Measurements from ENCODE around the gene HABP4.
"Not testable (repeated sequence)": the region's sequence is repeated elsewhere in the genome, so short reads cannot be mapped to it uniquely, and the experiment has no call there.

Gene HABP4

DNA sequence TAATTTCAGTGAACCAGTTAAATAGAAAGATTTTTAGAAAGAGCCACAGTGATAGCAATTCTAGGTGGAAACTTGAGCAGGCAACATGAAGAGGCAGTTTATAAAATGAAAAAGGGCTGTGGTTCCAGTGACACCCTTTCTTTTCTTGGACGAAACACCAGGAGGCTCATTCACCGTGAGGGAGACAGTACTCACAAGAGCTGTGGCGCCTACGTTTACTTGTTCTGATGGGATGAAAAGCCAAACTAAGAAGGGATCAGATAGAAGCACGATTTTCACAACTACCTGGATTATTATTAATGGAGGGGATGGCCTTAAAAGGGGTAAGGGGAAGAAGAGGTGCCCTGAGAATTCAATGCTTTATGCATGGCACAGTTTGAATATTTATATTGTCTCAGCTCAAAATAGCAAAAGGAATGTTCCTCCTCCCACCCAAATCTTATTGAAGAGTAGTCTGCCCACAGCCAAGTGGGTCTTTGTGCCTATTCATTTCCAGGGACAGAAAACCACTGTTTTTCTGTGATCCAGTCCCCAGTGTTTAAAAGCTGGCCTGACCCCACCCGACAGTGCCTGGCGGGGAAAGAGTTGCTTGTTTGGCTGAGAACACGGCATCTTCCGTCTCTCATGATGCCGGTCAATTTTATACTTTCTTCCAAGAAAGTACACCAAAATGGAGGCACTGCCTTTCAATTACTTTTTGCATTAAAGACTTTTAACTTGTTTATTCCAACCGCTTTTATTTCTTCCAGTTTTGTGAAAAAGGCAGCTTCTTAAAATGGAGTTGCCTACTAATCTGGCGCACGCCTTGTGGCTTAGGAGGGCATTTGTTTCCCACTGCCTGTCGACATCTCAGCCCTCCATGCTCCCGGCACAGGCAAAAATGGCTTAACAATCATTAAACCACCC, 51.9 kb downstream of the HABP4 start:
- DNase-seq: no peak

DNA sequence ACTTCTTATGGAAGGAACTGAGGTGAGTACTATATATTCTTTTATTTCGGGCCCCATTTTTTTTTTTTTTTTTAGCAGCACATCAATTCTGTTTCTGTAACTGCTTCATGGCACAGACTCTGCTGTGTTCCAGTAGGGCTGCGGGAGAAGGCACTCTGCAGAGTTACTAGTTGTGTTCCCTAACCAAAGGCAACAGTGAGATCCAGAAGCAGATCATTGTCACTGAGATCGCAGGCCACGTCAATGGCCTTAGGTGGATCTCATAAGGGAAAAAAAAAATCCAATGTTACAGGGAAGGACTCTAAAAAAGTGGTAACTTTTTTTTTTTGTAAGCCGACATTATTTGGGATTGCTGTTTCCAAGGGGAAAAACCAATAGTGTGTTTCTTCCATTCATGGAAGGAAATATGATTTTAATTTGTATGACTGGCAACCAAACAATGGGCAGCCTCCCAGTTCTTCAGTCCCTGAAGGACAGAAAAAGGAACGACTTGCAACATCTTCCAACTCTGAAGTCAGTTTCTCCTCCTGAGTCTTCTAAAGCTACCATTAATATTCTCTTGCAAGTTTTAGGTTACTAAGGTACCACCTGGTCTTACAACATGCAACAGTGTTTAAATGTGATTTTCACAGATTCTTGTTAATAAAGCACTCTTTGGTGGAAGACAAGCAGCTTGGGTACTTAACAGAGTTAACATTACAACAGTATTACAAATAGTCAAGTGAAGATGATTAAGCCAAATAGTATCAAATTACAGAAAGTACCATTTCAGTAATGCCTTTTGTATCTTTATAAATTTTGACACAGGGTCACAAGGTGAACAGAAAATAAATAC, 52.8 kb downstream of the HABP4 start:
- DNase-seq: no peak

DNA sequence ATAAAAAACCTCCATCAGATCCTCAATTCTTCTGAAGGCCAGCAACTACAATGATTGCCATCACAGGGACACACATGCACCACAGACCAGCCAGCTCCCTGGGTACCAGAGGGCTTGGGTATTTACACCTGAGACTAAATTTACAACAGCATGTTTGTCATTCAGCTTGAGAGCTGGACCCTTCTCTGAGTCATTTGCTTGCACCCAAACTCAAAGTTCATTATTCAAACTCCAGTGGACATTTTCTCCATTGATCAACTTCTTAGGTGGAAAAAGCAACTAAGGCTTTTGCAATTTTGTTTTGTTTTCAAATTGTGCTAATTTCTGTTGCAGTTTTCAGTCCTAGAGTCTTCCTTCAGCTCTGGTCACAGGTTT, 53.4 kb downstream of the HABP4 start:
- not testable (repeated sequence) for DNase-seq

DNA sequence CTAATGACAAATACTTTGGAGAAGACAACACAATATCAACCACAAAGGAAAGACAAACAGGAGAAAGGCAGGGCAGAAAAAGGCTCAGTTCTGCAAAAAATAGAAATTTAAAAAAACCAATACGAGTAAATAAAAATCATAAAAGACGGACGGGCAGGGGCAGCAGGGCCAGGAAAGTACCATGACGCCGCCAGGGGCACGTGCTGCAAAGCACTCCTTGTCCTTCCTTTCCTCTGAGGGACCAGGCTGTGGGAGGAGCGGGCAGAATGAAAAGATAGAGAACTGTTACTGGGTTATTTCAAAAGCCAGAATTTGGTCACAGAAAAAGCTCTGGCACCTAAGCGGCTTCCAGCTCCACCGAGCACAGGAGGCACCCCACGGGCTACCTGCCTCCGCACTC, 53.9 kb downstream of the HABP4 start:
- no peak for DNase-seq

DNA sequence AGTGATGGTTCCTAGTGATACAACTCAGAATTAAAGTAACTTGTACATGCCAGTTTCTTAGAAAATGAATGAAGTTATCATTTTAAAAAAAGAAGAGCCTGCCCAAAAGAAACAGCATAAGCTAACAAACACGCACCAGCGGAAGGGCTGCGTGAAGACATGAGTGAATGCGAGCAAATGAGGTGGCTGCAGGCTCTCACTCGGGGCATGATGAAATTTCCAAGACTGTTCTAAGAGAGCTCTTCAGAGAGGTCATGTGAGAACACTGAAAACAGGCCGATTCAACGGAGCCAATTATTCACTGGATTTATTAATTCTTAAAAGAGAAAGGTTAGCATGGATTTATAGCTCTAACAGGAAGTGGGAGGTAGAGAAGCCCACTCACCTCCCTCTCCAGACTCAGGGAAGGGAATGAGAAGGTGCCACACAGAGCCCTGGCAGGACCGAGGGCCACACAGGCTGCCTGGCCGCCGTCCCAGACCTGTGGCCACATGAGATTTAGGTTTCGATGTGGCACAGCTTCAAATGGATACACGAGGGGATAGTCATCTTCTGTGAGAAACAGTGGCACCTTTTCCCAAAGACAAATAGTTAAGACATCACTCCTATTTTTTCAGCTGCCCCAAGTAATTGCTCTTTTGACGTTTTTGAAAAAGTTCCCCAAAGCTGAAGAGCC, 55.5 kb downstream of the HABP4 start:
- no peak for DNase-seq

DNA sequence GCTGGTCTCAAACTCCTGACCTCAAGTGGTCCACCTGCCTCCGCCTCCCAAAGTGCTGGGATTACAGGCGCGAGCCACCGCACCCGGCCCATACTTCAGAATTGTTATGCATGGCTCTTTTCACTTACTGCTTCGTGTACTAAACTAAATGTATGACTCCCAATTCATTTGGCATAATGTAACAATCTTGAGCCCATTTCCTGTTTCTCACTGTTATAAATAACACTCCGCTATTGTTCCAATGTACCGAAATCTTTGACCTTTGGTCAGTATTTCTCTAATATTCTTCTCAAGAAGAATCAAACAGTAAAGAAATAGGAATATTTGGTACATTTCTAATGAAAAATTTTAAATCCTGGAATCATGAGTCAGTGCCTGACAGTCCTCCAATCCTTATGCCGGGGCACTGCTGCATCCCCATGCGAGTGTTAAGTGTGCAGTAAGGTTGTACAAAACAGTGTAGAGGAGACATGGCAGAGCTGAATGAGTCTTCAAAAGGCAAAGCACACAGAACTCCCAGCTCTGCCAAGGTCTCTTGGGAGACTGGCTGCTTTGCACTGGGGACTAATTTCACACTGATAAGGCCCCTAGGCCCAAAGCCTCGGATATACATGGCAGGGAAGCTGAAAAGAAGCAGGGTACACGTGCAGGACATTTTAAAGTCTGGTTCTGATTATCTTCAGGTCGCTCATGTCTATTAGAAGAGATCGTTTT, 58.4 kb downstream of the HABP4 start:
- DNase-seq: no peak

DNA sequence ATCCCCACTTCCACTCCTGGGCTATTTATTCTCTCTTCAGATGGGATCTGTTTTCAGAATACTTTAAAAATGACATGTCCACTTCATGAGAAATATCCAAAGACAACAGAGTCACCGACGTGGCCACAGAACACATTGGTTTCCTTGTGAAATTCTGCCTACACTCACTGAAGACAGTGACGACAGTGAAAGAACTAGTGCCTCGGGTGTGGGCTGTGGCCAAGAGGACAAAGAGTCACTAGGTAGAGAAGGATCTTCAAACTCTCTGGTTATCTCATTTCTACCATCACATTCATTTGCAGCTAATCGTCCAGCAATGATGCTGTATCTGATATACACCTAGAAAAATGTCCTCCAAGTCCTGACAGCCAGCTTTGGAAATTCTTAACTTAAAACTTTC, 59.1 kb downstream of the HABP4 start:
- no peak for DNase-seq

DNA sequence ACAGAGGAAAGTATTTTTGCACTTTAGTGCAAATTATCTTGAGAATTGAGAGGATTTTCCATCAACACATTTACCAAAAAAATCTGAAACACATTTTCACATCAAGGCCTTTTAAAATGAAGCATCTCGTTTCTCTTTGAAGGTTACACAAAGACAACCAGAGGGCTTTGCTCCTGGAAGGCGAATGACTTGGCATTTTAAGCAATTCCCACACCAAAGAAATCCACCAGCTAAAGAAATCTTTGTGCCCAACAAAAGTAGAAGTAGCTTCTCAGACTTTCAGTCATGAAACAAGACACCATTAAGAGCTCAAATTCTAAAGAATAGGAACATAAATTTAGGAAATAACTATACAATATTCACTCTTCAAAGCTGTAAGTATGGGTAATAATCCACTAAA, 59.9 kb downstream of the HABP4 start:
- DNase-seq: no peak

DNA sequence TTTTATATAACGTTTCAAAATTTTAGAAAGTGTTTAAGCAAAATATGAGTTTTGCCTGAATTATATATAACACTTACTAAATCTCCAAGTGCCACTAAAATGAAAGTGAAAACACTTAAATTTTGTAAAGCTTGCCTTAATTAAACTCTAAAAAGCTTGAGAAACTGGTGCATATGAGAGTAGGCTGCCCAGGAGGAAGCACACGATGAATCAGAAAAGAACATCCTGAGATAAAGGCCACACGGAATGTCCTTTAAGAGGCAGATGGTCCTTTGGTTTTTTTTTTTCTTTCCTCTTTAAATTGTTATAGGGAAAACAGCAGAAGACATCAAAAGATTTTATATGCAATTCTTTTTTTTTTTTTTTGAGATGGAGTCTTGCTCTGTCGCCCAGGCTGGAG, 60.3 kb downstream of the HABP4 start:
- DNase-seq: no peak

DNA sequence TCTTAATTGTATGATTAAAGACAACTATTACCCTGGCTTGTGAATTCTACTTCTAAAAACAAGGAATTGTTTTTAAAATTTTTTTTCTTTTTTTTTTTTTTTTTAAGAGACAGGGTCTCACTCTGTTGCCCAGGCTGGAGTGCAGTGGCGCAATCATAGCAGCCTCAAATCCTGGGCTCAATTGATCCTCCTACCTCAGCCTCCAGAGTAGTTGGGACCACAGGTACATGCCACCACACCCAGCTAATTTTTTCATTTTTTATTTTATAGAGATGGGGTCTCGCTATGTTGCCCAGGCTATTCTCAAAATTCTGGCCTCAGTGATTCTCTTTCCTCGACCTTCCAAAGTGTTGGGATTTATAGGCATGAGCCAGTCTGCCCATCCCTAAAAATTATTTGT, 62.3 kb downstream of the HABP4 start:
- DNase-seq: no peak

DNA sequence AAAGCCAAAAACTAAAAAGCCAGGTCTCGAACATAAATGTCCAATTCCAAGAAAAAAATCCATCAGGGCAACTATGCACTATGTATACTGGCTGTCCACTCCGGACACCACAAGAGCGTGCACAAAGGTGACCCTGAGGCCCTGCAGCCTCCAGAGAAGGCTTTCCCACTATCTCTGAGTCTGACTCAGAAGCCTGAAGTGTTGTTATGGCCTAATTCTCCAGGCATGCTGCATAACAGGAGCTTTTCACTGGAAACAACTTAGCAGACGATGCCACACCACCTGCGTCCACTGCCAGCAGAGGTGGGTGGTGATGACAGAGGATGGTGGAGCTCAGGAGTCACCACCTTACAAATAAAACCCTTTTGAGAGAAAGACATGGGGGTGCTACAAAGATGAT, 63.7 kb downstream of the HABP4 start:
- DNase-seq: no peak

DNA sequence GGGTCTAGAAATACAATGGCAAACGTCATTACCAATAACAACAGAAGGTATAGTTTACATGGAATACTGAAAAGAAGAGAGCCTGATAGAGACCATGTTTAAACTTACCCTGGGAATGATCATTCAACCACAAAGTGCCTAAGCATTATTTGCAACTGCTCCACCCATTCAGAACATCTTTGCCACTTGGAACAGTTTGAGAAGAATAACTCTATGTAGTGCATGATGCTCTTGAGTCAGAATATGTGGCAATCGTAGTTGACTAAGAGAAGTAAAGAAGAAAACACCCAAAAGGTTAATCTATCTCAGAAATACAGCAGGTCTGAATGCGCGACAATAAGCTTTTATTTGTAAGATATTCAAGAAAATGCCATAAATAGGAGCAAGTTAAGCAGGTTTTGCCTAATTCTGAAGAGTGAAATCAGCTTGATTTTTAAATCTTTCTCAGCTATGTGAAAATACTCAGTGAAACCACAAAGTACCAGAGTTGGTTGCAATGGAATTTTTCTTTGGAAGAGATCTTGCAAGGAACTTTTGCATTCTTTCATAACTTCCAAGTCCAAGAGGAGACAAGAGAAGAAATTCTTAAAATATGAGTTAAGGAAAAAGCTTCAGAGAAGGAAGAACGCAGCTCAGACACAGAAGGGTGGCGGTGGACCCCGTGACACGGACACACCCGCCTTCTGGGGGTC, 64.3 kb downstream of the HABP4 start:
- DNase-seq: no peak

DNA sequence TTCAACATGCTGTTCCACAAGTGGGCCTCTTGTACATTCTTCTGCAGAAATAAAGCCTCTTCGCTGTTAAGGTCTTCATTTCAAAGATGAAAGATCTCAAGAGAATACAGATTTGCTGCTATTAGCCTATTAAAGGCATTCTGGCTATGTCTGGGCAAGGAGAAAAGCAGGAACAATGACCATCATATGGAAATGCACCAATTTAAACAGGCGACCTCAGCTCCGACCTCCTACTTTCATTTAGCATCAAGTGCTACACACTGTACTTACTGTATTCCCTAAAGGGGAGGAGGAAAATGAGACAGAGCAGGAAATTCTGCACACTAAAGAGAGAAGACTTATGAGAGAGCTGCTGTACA, 64.8 kb downstream of the HABP4 start:
- DNase-seq: no peak

DNA sequence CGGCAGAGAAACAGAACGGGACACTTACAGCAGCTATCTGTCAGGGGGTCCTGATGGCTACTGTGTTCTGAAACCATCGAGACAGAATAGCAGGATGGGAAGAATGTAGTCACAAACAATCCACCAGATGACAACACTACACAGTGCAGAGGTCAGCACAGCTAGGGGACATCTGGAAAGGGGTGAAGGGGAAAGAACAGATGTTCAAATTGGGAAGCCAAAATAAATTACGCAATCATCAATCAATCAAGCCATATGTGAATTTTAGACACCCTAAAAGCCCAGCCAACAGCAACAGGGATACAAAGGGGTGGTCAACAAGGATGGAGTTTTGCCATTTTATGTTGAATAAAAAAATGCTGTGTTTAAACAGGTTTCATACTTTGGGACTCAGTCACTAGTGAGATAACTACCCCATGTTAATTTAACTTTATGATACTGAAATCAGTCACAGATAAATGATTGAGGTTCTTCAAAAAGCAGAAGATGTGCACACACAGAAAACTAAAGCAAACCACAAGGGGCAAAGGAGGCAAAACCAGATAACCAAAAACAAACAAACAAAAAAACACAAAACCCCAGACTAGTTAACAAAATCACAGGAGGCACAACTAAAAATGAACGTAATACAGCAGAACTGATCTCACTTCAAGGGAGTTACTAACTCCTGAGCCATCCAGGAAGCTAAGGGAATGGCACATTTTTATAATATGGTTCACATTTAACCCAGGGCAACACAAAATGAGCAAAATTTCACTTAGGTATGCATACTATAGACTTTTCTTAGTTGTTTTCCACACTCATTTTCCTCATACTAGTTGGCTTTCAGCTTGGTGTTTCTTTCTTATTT, 65.9 kb downstream of the HABP4 start:
- peak; percentile 1 for DNase-seq

DNA sequence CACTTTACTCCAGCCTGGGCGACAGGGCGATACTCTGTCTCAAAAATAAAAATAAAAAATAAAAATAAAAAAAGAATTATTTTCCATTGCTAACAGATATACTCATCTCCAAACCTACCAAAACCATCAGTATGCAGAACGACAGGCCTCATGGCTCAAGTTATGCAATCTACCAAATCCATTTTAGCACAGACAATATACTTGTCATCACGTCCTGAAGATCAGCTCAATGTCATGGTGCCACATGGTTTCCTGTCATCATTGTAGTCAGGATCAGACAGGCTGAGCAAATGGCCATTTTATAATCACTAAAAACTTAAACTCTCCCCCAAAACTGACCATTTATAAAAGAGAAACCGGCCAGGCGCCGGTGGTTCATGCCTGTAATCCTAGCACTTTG, 69.1 kb downstream of the HABP4 start:
- DNase-seq: no peak

DNA sequence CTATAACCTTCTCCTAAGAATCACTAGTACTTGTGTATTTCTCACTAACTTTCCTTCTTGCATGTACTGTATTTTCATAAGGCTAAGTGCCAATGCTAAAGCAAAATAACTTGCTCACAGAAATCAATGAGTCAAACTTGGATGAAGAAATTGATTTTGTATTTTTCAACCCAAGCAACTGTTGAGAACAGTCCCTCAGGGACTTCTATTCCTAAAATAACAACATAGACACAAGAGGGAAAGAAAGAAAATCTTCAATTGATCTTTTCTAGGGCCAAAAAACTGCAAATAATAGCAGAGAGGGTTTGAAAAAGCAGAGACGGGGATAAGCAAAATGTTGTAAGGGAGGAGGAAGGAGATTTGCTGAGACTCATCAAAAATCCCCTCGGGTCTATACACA, 69.8 kb downstream of the HABP4 start:
- DNase-seq: no peak

DNA sequence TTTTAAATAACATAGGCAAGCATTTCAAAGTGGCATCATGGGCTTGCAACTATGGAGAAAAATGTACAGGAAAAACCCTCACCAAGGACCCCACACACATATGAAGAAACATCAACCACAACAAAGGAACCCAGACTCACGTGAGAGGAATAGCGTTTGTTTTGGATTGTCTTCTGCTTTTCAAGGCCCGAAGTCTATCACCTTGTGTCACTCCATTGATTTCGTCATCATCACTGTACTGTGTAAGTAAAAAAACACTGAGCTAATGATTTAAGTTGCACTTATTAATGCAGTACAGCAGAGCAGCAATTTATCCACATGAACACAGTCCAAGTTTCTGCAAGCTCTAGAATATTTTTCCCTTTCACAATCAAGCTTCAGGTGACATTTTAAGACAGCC, 72.4 kb downstream of the HABP4 start:
- DNase-seq: no peak

DNA sequence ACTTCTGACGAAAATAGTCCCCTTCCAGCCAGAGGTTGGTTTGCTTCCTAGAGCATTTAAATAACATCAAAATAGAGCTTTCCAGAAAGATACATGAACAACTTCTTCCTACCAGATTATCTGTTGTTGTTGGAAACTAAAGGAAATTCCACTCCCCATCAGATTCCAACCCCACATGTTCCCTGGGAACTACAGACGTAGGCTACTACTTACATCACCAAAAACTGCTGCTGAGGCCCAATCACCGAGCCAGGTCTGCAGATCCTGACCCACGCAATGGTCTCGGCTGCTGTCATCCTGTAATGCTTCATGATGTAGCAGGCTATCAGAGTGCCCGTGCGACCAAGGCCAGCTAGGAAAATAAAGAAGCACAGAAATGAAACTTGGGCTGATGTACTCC, 73.4 kb downstream of the HABP4 start:
- no peak for DNase-seq

DNA sequence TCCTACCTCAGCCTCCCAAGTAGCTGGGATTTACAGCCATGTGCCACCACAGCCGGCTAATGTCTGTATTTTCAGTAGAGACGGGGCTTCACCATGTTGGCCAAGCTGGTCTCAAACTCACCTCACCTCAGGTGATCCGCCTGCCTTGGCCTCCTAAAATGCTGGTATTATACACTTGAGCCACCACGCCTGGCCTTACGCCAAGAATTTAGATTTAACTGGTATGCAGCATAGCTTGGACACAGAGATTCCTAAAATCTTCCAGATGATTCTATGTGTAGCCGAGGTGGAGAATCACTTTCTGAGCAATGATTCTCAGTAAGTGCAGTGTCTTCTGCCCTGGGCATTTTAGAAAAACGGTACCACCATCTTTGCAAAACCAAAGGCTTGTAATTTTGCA, 74.1 kb downstream of the HABP4 start:
- no peak for DNase-seq

DNA sequence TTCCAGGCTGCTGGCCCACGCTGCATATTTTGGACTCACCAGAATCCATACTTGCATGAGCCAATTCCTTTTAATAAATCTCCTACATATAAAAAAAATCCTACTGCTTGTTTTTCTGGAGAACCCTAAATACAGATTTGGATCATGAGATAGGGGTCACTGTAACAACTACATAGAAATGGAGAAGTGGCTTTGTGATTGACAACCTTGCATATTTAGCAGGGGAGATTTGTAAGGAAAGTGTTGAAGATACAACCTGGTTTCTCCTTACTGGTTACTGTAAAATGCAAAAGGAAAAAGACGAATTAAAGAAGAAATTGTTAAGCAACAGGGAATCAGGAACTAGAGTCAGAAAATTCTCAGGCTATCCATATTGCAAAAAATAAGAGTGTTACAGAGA, 74.8 kb downstream of the HABP4 start:
- no peak for DNase-seq

DNA sequence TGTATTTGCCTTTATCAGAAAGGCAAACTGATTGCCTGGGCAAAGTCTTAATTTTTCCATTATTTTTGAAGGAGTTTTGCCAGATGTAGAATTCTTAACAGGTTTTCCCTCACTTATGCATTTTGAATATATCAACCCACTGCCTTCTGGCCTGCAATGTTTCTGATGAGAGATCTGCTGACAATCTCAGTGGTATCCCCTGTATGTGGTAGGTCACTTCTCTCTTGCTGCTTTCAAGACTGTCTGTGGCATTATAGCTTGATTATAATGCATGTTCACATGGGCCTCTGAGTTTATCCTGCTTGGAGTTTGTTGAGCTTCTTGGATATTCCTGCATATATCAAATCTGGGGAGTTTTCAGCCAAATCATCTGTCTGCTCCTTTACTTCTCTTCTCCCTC, 82.2 kb downstream of the HABP4 start:
- no peak for DNase-seq

DNA sequence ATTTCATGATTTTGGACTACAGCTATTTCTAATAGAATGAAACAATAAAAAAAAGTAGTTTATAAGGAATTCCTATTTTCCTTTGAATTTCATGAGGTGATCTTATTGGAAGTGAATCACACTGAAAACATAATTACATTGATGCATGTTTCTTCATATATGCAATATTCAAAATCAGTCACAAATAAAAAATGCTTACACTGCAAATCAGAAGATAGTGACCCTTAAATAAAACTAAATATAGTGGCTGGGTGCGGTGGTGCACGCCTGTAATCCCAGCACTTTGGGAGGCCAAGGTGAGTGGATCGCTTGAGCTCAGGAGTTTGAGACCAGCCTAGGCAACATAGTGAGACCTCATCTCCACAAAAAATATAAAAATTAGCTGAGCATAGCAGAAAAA, 90.1 kb downstream of the HABP4 start:
- DNase-seq: no peak
